Limb (tissue), 2 donors: ENCODE results near the gene TPPP.
A peak's percentile ranks its signal among the peaks of the same experiment; 100 is the strongest.

Experiments
- DNase-seq, 2 donors: peaks; one replicate each; pipeline ENCODE4 v3.0.0-alpha.2; 2016; ENCODE audit errors: extremely low spot score in 2 of 2

Gene TPPP

DNA sequence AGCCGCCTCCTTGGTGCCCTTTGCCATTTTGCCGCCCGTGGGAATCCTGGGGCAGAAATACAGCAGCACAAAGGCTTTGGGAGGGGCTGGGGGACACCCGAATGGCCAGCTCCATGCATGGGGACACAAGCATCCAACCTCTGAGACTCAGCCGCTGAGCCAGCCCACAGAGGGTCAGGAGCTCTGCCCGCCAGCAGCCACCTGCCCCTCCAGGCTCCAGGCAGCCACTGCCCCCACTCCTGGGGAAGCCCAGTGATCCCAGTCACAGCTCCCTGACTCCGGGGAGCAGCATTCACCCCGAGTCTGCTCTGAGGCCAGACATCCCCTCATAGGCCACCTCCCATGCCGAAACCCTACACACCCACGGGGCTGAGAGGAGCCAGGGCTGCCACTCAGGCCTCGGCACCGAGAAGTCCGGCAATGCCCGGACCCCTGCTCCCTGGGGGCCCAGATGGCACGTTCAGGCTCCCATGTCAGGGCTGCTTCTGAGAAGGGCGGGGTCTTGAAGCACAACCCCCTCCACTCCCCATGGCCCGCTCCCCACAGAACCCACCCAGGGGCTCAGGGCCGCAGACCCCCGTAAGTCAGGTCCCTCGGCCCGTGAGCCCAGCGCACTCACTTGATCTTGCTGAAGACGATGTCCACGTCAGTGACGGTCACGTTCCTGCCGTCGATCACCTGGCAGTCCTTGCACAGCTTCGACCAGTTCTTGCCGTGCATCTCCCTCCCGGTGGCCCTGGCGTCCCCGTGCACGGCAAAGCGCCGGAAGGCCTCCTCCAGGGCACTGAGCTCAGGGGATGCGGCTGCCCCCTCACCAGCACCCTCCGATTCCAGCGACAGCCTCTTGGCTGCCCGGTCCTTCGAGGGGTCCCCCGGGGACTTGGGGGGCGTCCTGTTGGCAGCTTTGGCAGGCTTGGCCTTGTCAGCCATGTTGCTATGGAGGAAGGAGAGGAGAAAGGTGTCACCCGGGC lies 15.7 kb downstream of the TPPP start:
- peak in 1 of 2 donors; percentile 27 for DNase-seq

- DNase-seq, result no peak
Observed at GRCh38 chr5:676699-677076, 16.5 kb downstream of the TPPP start.

GRCh38 chr5:675871-676698 lies 17.1 kb downstream of the TPPP start:
- no peak for DNase-seq

GRCh38 chr5:675111-675870 lies 17.9 kb downstream of the TPPP start:
- peak in 1 of 2 donors; percentile 21 for DNase-seq

DNA sequence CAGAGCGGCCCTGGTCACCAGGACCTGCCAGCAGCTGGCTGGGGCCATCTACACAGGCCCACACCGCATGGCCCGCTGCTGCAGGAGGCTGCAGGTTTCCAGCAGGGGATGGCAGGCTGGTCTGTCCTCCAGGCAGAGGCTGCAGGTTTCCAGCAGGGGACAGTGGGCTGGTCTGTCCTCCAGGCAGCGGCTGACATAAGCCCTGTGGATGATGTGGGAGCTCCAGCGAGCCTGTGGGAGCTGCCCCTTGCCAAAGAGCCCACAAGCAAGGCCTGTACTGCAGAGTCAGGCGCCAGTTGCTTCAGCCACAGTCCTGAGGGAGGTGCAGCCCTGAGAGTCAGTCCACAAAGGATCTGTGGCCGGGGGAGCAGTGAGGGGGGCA lies 18.5 kb downstream of the TPPP start:
- peak in 1 of 2 donors; percentile 45 for DNase-seq

DNA sequence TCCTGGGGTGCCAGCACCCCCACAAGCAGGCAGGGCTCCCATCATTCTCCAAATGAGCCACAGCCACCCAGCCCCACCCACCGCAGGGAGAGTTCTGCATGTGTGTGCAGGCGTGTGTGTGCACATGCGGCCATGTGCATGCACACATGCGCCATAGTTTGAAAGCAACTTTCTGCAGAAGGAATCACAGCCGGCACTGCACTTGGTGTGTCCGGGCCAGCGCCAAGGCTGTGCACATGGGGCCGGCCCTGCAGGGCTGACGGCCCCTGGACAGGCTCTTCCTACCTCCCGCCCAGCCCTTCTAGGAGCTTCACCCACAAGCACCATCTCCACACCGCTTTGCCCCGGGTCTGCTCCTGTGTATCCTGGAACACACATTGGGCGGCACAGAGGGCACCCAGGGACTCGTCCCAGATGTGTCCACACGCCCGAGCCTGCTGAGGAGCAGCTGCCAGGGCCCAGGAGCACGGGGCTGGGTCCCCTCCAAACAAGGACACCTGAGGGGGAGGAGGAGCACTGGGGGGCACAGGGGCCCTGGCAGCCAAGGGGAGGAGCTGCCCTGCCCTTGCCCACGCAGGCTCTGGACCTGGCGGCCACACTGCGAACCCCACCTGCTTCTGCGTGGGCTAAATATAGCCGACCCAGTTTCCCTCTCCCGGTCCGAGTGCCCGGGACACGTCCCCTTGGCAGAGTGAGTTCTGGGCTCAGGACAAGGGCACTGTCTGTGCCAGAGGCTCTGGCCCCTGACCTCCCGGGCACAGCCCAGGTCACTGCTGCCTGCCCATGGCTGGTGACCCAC lies 19.1 kb downstream of the TPPP start:
- DNase-seq, result no peak

DNA sequence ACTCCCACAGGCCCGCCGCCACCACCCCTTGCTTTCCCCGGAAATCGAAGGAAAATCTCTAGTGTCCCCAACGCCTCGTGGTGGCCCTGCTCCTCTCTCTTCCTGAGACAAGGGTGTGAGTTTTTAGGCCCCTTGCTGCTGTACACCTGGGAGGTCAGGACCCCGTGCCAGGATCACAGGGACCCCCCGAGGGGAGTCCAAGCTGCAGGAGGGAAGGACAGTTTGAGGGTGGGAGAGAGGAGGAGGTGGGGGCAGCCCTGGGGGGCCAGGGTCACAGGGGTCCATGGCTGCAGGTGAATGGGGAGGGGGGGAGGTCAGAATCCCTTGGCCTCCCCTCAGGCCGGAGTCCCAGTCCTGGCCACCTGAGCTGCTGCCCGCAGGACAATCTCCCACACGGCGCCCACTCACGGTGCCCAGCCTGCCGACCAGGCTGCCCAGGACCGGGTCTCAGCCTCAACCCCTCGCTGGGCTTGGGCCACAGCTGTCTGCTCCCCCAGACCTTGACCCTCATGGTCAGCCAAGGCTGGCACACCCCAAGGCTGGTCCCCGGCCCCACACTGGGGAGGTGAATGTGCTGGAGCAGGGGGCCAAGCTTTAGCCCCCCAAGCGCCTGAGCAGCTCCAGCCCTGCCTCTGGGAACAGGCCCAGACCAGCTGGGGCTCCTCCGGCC lies 19.9 kb downstream of the TPPP start:
- no peak for DNase-seq

- DNase-seq, result peak; percentile 89 to 92
Observed at GRCh38 chr5:672329-673160, 20.6 kb downstream of the TPPP start.

GRCh38 chr5:671459-672328 lies 21.5 kb downstream of the TPPP start:
- peak; percentile 67 to 85 for DNase-seq

GRCh38 chr5:670396-671270 lies 22.5 kb downstream of the TPPP start:
- DNase-seq, result no peak

- no peak for DNase-seq
Observed at GRCh38 chr5:669842-670395, 23.2 kb downstream of the TPPP start.

DNA sequence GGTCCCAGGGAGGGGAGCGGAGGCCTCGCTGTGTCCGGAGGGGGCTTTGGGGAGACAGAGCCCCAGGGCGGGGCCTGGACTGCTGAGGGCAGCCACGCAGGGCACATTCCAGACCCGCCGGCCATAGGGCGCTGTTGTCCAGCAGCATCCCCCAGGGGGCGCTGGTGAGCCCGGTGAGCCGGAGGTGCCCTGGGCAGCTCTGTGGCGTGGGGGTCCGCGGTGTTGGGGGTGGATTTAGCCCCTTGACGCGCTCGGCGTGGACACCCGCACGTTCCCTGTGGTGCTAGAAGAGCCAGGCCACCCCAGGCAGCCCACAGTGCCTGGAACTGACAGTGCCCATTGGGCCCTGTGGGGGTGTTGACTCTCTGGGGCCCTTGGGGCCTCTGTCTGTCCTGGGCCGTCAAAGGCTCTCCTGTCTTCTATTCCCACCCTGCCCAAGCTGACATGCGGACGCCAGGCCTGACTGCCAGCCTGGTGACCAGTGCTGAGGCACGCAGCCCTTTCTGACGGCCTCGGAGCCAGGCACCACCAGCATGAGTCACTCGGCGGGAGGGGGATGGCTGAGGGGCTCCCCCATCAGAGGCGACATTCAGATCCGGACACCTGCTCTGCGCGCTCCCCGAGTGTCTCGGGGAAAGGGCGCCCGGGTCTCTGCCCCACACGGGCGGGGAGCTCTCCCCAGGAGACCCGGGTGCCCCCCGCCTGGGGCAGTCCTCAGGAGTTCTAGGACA lies 23.9 kb downstream of the TPPP start:
- DNase-seq, result peak in 1 of 2 donors; percentile 67

- DNase-seq, result no peak
Observed at GRCh38 chr5:668283-668995, 24.7 kb downstream of the TPPP start.

GRCh38 chr5:666816-667498 lies 26.2 kb downstream of the TPPP start:
- no peak for DNase-seq
